GM10248 (cell line): ENCODE measurements around the gene PEX6.

Experiments
- CTCF ChIA-PET: fragments of 300-600 bp; sonication (Branson Sonifier 250); formaldehyde crosslinking; extraction: SDS; loops from one replicate; lab custom pipeline; 2021; ENCODE audit warnings: antibody characterized with exemption; lab: Yijun Ruan, JAX
- POLR2A ChIA-PET: fragments of 350-650 bp; sonication (Branson Sonifier 250); formaldehyde crosslinking; extraction: SDS; loops from one replicate; lab custom pipeline; 2020; ENCODE audit warnings: antibody characterized with exemption; lab: Yijun Ruan, JAX
- DNase-seq: peaks from one replicate; pipeline ENCODE4 v3.0.0; 2012; ENCODE audit errors: extremely low spot score
- CTCF ChIP-seq: IDR thresholded peaks from 2 replicates; pipeline ENCODE4 v1.5.1; 2012; ENCODE audit warnings: mild to moderate bottlenecking, low read depth; ENCODE audit errors: extremely low read depth, missing control alignments, control extremely low read depth

PEX6 gene

GRCh38 chr6:43020052-43020705 lies 41.2 kb upstream of the PEX6 start:
- CTCF ChIA-PET: interaction anchor here (1.8 kb wide), 1 partner anchor 119 kb away, joined by 6 read pairs; no protein-coding TSS in a partner anchor
- POLR2A ChIA-PET: no interaction called here
- TF ChIP-seq CTCF: no peak
- DNase-seq: no peak

GRCh38 chr6:43019152-43019551 lies 40.2 kb upstream of the PEX6 start:
- ChIA-PET CTCF (no interaction called here), POLR2A (no interaction called here)
- TF ChIP-seq CTCF: no peak
- DNase-seq: no peak

GRCh38 chr6:43016943-43017334 lies 38.0 kb upstream of the PEX6 start:
- CTCF ChIA-PET: interaction anchor here (1.2 to 1.4 kb wide), 2 partner anchors 212 to 355 kb away, joined by 3 read pairs; partner anchors contain the start of gene DNPH1
- POLR2A ChIA-PET: interaction anchor here (1.4 kb wide), 1 partner anchor 33 kb away, joined by 3 read pairs; the partner anchor contains the start of gene PPP2R5D
- no peak for DNase-seq
- no peak for TF ChIP-seq CTCF

- ChIA-PET POLR2A (interaction anchor here (1.4 kb wide), 1 partner anchor 32 kb away, joined by 3 read pairs; the partner anchor contains the start of gene PPP2R5D), CTCF (interaction anchor here (1.2 to 1.4 kb wide), 2 partner anchors 212 to 355 kb away, joined by 3 read pairs; partner anchors contain the start of gene DNPH1)
- no peak for DNase-seq
- no peak for TF ChIP-seq CTCF
These were observed 37.4 kb upstream of the PEX6 start for GRCh38 chr6:43016176-43016942.

GRCh38 chr6:43014434-43014909 lies 35.5 kb upstream of the PEX6 start:
- no peak for TF ChIP-seq CTCF
- POLR2A ChIA-PET: interaction anchor here (0.7 to 1.4 kb wide), 4 partner anchors 19 to 36 kb away, joined by 3 to 10 read pairs (median 4); partner anchors contain the start of gene PEX6
- DNase-seq: no peak
- CTCF ChIA-PET: interaction anchor here (0.8 to 2.1 kb wide), 5 partner anchors 9 to 133 kb away, joined by 3 to 15 read pairs (median 5); partner anchors contain the start of gene PPP2R5D

GRCh38 chr6:43013843-43014433 lies 35.0 kb upstream of the PEX6 start, which contains the start of the genes KLHDC3 and MEA1:
TSS of gene KLHDC3 (plus strand) at chr6:43014249. CDS start at chr6:43017193, 2,944 bp downstream.
TSS of gene MEA1 (minus strand) at chr6:43013946. CDS start at chr6:43013813, 133 bp downstream.
- ChIA-PET CTCF (interaction anchor here (0.8 to 2.1 kb wide), 6 partner anchors 10 to 133 kb away, joined by 3 to 15 read pairs (median 5); partner anchors contain the start of gene PPP2R5D), POLR2A (interaction anchor here (0.8 to 1.4 kb wide), 3 partner anchors 20 to 35 kb away, joined by 3 to 10 read pairs (median 5); partner anchors contain the start of gene PEX6)
- TF ChIP-seq CTCF: no peak
- DNase-seq: peak; percentile 100
